HCT116 (cell line): Measurements from ENCODE around the gene ACE. TPM values are rescaled to one million over a fixed set of nuclear protein-coding genes. Genes with fewer than 3 reads are reported as not detected.

Experiments used
- ATAC-seq: fragments of 200-7000 bp; cut with Tn5 transposase; 2 replicates; pipeline ENCODE4 v1.9.1; 2020; ENCODE audit warnings: mild to moderate bottlenecking, moderate library complexity
- BruUV-seq: library from RNA; stranded (reverse); fragments of 400-500 nt; replicated peaks from 2 replicates; lab custom pipeline; 2021; lab: Mats Ljungman, UMichigan
- CTCF ChIA-PET: fragments of 300-600 bp; sonication (Branson Sonifier 250); formaldehyde crosslinking; loops from one replicate; lab custom pipeline; 2021; ENCODE audit warnings: antibody characterized with exemption; lab: Charles Lee
- POLR2A ChIA-PET: fragments of 300-600, 350-600 bp; sonication (Branson Sonifier 250); formaldehyde crosslinking; loops from one replicate; lab custom pipeline; 2021; ENCODE audit warnings: antibody characterized with exemption; lab: Charles Lee
- RAD21 ChIA-PET, 2 experiments: fragments of 300-600 bp; sonication (Branson Sonifier 250); formaldehyde crosslinking; loops; one replicate each; lab custom pipeline; 2023; ENCODE audit warnings: low total read pairs in 2 of 2; ENCODE audit not compliant: uncharacterized antibody in 2 of 2, unreplicated experiment in 2 of 2, low non-redundant PET in 1 of 2; lab: Charles Lee
- DNase-seq: peaks from one replicate; pipeline ENCODE4 v3.0.0-alpha.2; 2010; ENCODE audit warnings: low read depth, low spot score
- H2AFZ ChIP-seq: fragments of 200-600 bp; shearing (Covaris generic), sonication (generic); 2 replicates; pipeline ENCODE4 v1.6.1; 2017; ENCODE audit warnings: low read depth, mixed run types, mixed read lengths, antibody characterized with exemption, low read length; ENCODE audit not compliant: poor library complexity, severe bottlenecking
- H3K27ac ChIP-seq: 2 replicates; pipeline ENCODE4 v1.5.1; 2012; ENCODE audit warnings: low read depth, low read length
- H3K27me3 ChIP-seq: fragments of 200-600 bp; sonication (generic); 2 replicates; pipeline ENCODE4 v1.6.1; 2016; ENCODE audit warnings: mixed run types, low read length, mixed read lengths; ENCODE audit not compliant: insufficient read depth
- H3K36me3 ChIP-seq, 2 experiments: fragments of 200-500 bp in 1 of 2; fragments of 200-600 bp in 1 of 2; sonication (Bioruptor generic) in 1 of 2; sonication (generic) in 1 of 2; 2 replicates each; pipeline versions ENCODE4 v1.5.1 to v1.6.1; 2014 to 2016; ENCODE audit warnings: low read length in 2 of 2, inconsistent platforms in 1 of 2, mixed read lengths in 1 of 2, mixed run types in 1 of 2; ENCODE audit not compliant: insufficient read depth in 2 of 2, control insufficient read depth in 1 of 2
- H3K4me1 ChIP-seq, 2 experiments: fragments of 200-600 bp in 1 of 2; sonication (generic) in 1 of 2; 2 replicates each; pipeline versions ENCODE4 v1.5.1 to v1.6.1; 2012 to 2017; ENCODE audit warnings: low read length in 2 of 2, inconsistent platforms in 1 of 2, mild to moderate bottlenecking in 1 of 2, mixed read lengths in 1 of 2, mixed run types in 1 of 2, moderate library complexity in 1 of 2; ENCODE audit not compliant: insufficient read depth in 2 of 2, control insufficient read depth in 1 of 2
- H3K4me2 ChIP-seq: fragments of 200-600 bp; sonication (generic); 2 replicates; pipeline ENCODE4 v1.6.1; 2017; ENCODE audit warnings: mixed run types, low read length, mixed read lengths
- H3K4me3 ChIP-seq, 2 experiments: fragments of 200-600 bp in 1 of 2; sonication (generic) in 1 of 2; replicated peaks in 1 of 2; 2 replicates each; pipeline ENCODE4 v1.5.1; 2011 to 2016; ENCODE audit warnings: low read length in 2 of 2, control low read depth in 1 of 2, low read depth in 1 of 2, mild to moderate bottlenecking in 1 of 2, mixed read lengths in 1 of 2, mixed run types in 1 of 2
- H3K79me2 ChIP-seq: fragments of 200-600 bp; sonication (generic); 2 replicates; pipeline ENCODE4 v1.6.1; 2017; ENCODE audit warnings: mild to moderate bottlenecking, mixed run types, low read length, moderate library complexity, mixed read lengths; ENCODE audit not compliant: insufficient read depth
- H3K9ac ChIP-seq: fragments of 200-600 bp; sonication (generic); 2 replicates; pipeline ENCODE4 v1.6.1; 2016; ENCODE audit warnings: low read length, mixed read lengths
- H3K9me2 ChIP-seq: fragments of 200-600 bp; sonication (generic), shearing (Covaris generic); 2 replicates; pipeline ENCODE4 v1.6.1; 2017; ENCODE audit warnings: mixed run types, mild to moderate bottlenecking, moderate library complexity; ENCODE audit not compliant: insufficient read depth
- H3K9me3 ChIP-seq, 2 experiments: fragments of 200-500 bp in 1 of 2; fragments of 200-600 bp in 1 of 2; sonication (Bioruptor generic) in 1 of 2; sonication (generic) in 1 of 2; 2 replicates each; pipeline ENCODE4 v1.6.1; 2014 to 2017; ENCODE audit warnings: low read length in 2 of 2, mixed read lengths in 2 of 2, inconsistent platforms in 1 of 2, low read depth in 1 of 2, mild to moderate bottlenecking in 1 of 2, mixed run types in 1 of 2, moderate library complexity in 1 of 2; ENCODE audit not compliant: control insufficient read depth in 1 of 2, insufficient read depth in 1 of 2
- H4K20me1 ChIP-seq: fragments of 200-600 bp; sonication (generic), shearing (Covaris generic); 2 replicates; pipeline ENCODE4 v1.6.1; 2017; ENCODE audit warnings: mixed run types, mild to moderate bottlenecking, moderate library complexity; ENCODE audit not compliant: insufficient read depth
- CBX3 ChIP-seq: IDR thresholded peaks from 2 replicates; pipeline ENCODE4 v1.6.1; 2012; ENCODE audit warnings: low read depth
- EZH2phosphoT487 ChIP-seq: fragments of 200-600 bp; IDR thresholded peaks from 2 replicates; pipeline ENCODE4 v1.6.1; 2018; ENCODE audit warnings: antibody characterized with exemption, borderline replicate concordance
- FOSL1 ChIP-seq: IDR thresholded peaks from 2 replicates; pipeline ENCODE4 v1.6.1; 2012; ENCODE audit warnings: low read depth
- JUND ChIP-seq: IDR thresholded peaks from 2 replicates; pipeline ENCODE4 v1.6.1; 2012
- POLR2A ChIP-seq: IDR thresholded peaks from 2 replicates; pipeline ENCODE4 v1.7.0; 2011; ENCODE audit warnings: borderline replicate concordance; ENCODE audit not compliant: insufficient read depth, insufficient read length; ENCODE audit errors: extremely low read depth
- RAD21 ChIP-seq: IDR thresholded peaks from 2 replicates; pipeline ENCODE4 v1.6.1; 2012; ENCODE audit warnings: low read depth, mild to moderate bottlenecking
- REST ChIP-seq: IDR thresholded peaks from 2 replicates; pipeline ENCODE4 v1.6.1; 2012; ENCODE audit warnings: low read depth
- SIN3A ChIP-seq: IDR thresholded peaks from 2 replicates; pipeline ENCODE4 v1.6.1; 2012; ENCODE audit warnings: low read depth
- SP1 ChIP-seq: IDR thresholded peaks from 2 replicates; pipeline ENCODE4 v1.6.1; 2012; ENCODE audit warnings: low read depth
- YY1 ChIP-seq: IDR thresholded peaks from 2 replicates; pipeline ENCODE4 v1.6.1; 2011; ENCODE audit warnings: low read length, low read depth, moderate library complexity, mild to moderate bottlenecking; ENCODE audit not compliant: insufficient replicate concordance; ENCODE audit errors: extremely low read depth
- ZFX ChIP-seq: fragments of 450-650 bp; IDR thresholded peaks from 2 replicates; pipeline ENCODE4 v1.6.1; 2017
- intact Hi-C: fragments of 100-400 bp; cut with micrococcal nuclease; formaldehyde crosslinking; loops from 2 replicates; pipeline ENCODE4 v1.10.0; 2022
- total RNA-seq: library from RNA; stranded (reverse); gene quantifications from one replicate; pipeline ENCODE4 v1.2.1, GENCODE V29; 2021; ENCODE audit not compliant: unreplicated experiment

Gene ACE
- total RNA-seq, 1 experiment from 2014 or later, result 7.7 TPM

- POLR2A ChIA-PET, result interaction anchor here (1.0 kb wide), 1 partner anchor 41 kb away, joined by 5 read pairs; no protein-coding TSS in a partner anchor
- no peaks in the 10 kb centered on the region for H3K27me3 ChIP-seq
- no TSS peak for BruUV-seq
- H4K20me1 ChIP-seq, result no peaks in the 10 kb centered on the region
- H3K27ac ChIP-seq, result peak overlapping the region; percentile 23; the same call in 1 of the 2 replicates
- H3K4me3 ChIP-seq, result peak overlapping the region; percentile 42 to 60
- H3K9me2 ChIP-seq, result no peaks in the 10 kb centered on the region
- ATAC-seq (peak; percentile 2; the same call in 1 of the 2 replicates), DNase-seq (no peak)
- intact Hi-C loops, result no loop called here
- peak overlapping the region; percentile 60 for H3K9ac ChIP-seq
- CTCF ChIA-PET, result interaction anchor here (1.4 to 5.7 kb wide), 4 partner anchors 31 to 50 kb away, joined by 4 to 92 read pairs (median 8); no protein-coding TSS in a partner anchor
- no peaks in the 10 kb centered on the region for H3K36me3 ChIP-seq
- H3K4me1 ChIP-seq, result peaks cover 13 to 41% of the 10 kb centered on the region in 2 experiments
- peak overlapping the region; percentile 88 for H3K4me2 ChIP-seq
- no peaks in the 10 kb centered on the region for H3K9me3 ChIP-seq
- no peak overlapping the region for H2AFZ ChIP-seq
- H3K79me2 ChIP-seq, result no peaks in the 10 kb centered on the region
- TF ChIP-seq SIN3A (no peak), ZFX (peak; percentile 49; the same call in 1 of the 2 replicates)
- RAD21 ChIA-PET, result interaction anchor here (0.6 to 3.6 kb wide), 6 partner anchors 31 to 368 kb away, joined by 3 to 21 read pairs (median 5); no protein-coding TSS in a partner anchor
Measured at GRCh38 chr17:63476459-63476853, 405 bp upstream of the ACE start.

GRCh38 chr17:63477480-63478440, 899 bp downstream of the ACE start:
- Histone ChIP-seq H3K9ac (peak overlapping the region; percentile 60), H3K4me2 (peak overlapping the region; percentile 88), H3K9me3 (no peaks in the 10 kb centered on the region), H4K20me1 (no peaks in the 10 kb centered on the region), H2AFZ (peak overlapping the region; percentile 96), H3K27ac (peak overlapping the region; percentile 30; the same call in 1 of the 2 replicates), H3K4me3 (peak overlapping the region; percentile 39 to 60), H3K4me1 (peaks cover 13 to 41% of the 10 kb centered on the region in 2 experiments), H3K9me2 (no peaks in the 10 kb centered on the region), H3K27me3 (no peaks in the 10 kb centered on the region), H3K79me2 (no peaks in the 10 kb centered on the region), H3K36me3 (no peaks in the 10 kb centered on the region)
- CTCF ChIA-PET, result interaction anchor here (0.8 to 5.7 kb wide), 19 partner anchors 8 to 887 kb away, joined by 3 to 92 read pairs (median 8); no protein-coding TSS in a partner anchor
- no TSS peak for BruUV-seq
- DNase-seq, result no peak
- RAD21 ChIA-PET, result interaction anchor here (0.6 to 3.6 kb wide), 8 partner anchors 32 to 135 kb away, joined by 3 to 21 read pairs (median 9); partner anchors contain the start of gene CYB561 (in 1 of the 2)
- intact Hi-C loops, result loop anchor here (2.0 kb wide), 1 partner anchor 31 kb away; the partner anchor contains the start of gene CYB561
- POLR2A ChIA-PET, result interaction anchor here (0.7 to 1.3 kb wide), 3 partner anchors 9 to 52 kb away, joined by 3 to 6 read pairs (median 5); no protein-coding TSS in a partner anchor
- ATAC-seq, result peak; percentile 31
- TF ChIP-seq YY1, result no peak
- no peak for TF ChIP-seq EZH2phosphoT487
- TF ChIP-seq JUND, result no peak
- TF ChIP-seq SIN3A, result no peak
- no peak for TF ChIP-seq POLR2A
- TF ChIP-seq FOSL1, result no peak
- no peak for TF ChIP-seq SP1
- no peak for TF ChIP-seq RAD21
- TF ChIP-seq CBX3, result no peak
- no peak for TF ChIP-seq REST
